HG02763 (cell line): ENCODE measurements around the gene CSF1.

Experiments used
- ATAC-seq: cut with Tn5 transposase; IDR thresholded peaks from one replicate; pipeline ENCODE4 v1.9.1; 2021; ENCODE audit warnings: mild to moderate bottlenecking, moderate library complexity; ENCODE audit not compliant: unreplicated experiment

The CSF1 gene

GRCh38 chr1:109882288-109883245 is 28.1 kb upstream of the CSF1 start:
- no peak for ATAC-seq

- ATAC-seq: no peak
Measured at GRCh38 chr1:109883248-109883955, 27.2 kb upstream of the CSF1 start.

GRCh38 chr1:109884242-109884891 is 26.3 kb upstream of the CSF1 start:
- ATAC-seq: no peak

- no peak for ATAC-seq
Measured at GRCh38 chr1:109885589-109885988, 25.1 kb upstream of the CSF1 start.

- ATAC-seq: no peak
Measured at GRCh38 chr1:109886827-109887226, 23.8 kb upstream of the CSF1 start.

- ATAC-seq: no peak
Measured at GRCh38 chr1:109887271-109887670, 23.4 kb upstream of the CSF1 start.

- no peak for ATAC-seq
Measured at GRCh38 chr1:109887884-109888283, 22.8 kb upstream of the CSF1 start.

- no peak for ATAC-seq
Measured at GRCh38 chr1:109889094-109889493, 21.6 kb upstream of the CSF1 start.

- no peak for ATAC-seq
Measured at GRCh38 chr1:109890115-109890953, 20.3 kb upstream of the CSF1 start.

- no peak for ATAC-seq
Measured at GRCh38 chr1:109891930-109892329, 18.7 kb upstream of the CSF1 start.

- no peak for ATAC-seq
Measured at GRCh38 chr1:109892561-109893368, 17.9 kb upstream of the CSF1 start.

- no peak for ATAC-seq
Measured at GRCh38 chr1:109893532-109894171, 17.0 kb upstream of the CSF1 start.

GRCh38 chr1:109894823-109895719 is 15.6 kb upstream of the CSF1 start:
- no peak for ATAC-seq

GRCh38 chr1:109895720-109896504 is 14.7 kb upstream of the CSF1 start:
- no peak for ATAC-seq

- ATAC-seq: no peak
Measured at GRCh38 chr1:109896681-109897080, 14.0 kb upstream of the CSF1 start.

GRCh38 chr1:109897259-109897955 is 13.2 kb upstream of the CSF1 start:
- no peak for ATAC-seq

GRCh38 chr1:109898842-109899241 is 11.8 kb upstream of the CSF1 start:
- ATAC-seq: no peak
